Heart right ventricle (tissue), 16 donors: ENCODE data around the gene VSTM2B. TPM values are rescaled to one million over a fixed set of nuclear protein-coding genes. Genes with fewer than 3 reads are reported as not detected.

Source experiments
- ATAC-seq, 8 donors: fragments of 200-7000 bp; cut with Tn5 transposase; one replicate each; pipeline ENCODE4 v1.9.1; 2020; ENCODE audit warnings: mild to moderate bottlenecking in 8 of 8, moderate library complexity in 8 of 8, moderate number of reproducible peaks in 1 of 8
- DNase-seq, 2 donors: peaks; one replicate each; pipeline ENCODE4 v3.0.0-alpha.2; 2020
- H3K27ac ChIP-seq, 10 donors: fragments of 200-600 bp; sonication (generic) in 2 of 10; one replicate each; pipeline versions ENCODE4 v1.5.0 to v1.8.0; 2020 to 2022; ENCODE audit warnings: mild to moderate bottlenecking in 3 of 10
- H3K27me3 ChIP-seq, 7 donors: fragments of 200-600 bp; one replicate each; pipeline ENCODE4 v1.8.0; 2021 to 2022; ENCODE audit warnings: mild to moderate bottlenecking in 2 of 7
- H3K36me3 ChIP-seq, 9 donors: fragments of 200-600 bp; sonication (generic) in 1 of 9; one replicate each; pipeline versions ENCODE4 v1.5.0 to v1.8.0; 2020 to 2022; ENCODE audit warnings: mild to moderate bottlenecking in 2 of 9
- H3K4me1 ChIP-seq, 9 donors: fragments of 200-600 bp; sonication (generic) in 1 of 9; one replicate each; pipeline versions ENCODE4 v1.5.0 to v1.8.0; 2020 to 2022; ENCODE audit warnings: mild to moderate bottlenecking in 4 of 9
- H3K4me3 ChIP-seq, 10 donors: fragments of 200-600 bp; sonication (generic) in 2 of 10; one replicate each; pipeline versions ENCODE4 v1.5.0 to v1.8.0; 2020 to 2022; ENCODE audit warnings: mild to moderate bottlenecking in 7 of 10, moderate library complexity in 2 of 10
- H3K9me3 ChIP-seq, 11 donors: fragments of 200-600 bp in 10 of 11; sonication (generic) in 2 of 11; one replicate each; pipeline versions ENCODE4 v1.5.0 to v1.8.0; 2013 to 2022; ENCODE audit warnings: mild to moderate bottlenecking in 2 of 11, control low read depth in 1 of 11, moderate library complexity in 1 of 11
- CTCF ChIP-seq, 9 donors: fragments of 200-600 bp; sonication (generic) in 2 of 9; IDR thresholded peaks; one replicate each; pipeline versions ENCODE4 v1.5.0 to v1.8.0; 2021 to 2022; ENCODE audit warnings: antibody characterized with exemption in 9 of 9, mild to moderate bottlenecking in 5 of 9, moderate library complexity in 1 of 9
- WGBS, 2 donors: extraction: QIAGEN DNeasy Blood & Tissue Kit; methylation state at CpG; one replicate each; pipeline ENCODE4 v1.1.7; 2013; ENCODE audit warnings: inconsistent platforms in 1 of 2; 5-methylcytosine and 5-hydroxymethylcytosine counted together
- intact Hi-C, 10 donors: fragments of 100-400 bp; cut with DNase I; formaldehyde crosslinking; loops; one replicate each; pipeline versions ENCODE4 v1.11.1 to v1.14.2; 2022
- polyA plus RNA-seq, 2 donors: library from polyadenylated mRNA; stranded (reverse); fragments of 200-250 nt; gene quantifications; one replicate each; pipeline ENCODE4 v1.2.3, GENCODE V29; 2013
- total RNA-seq, 10 donors: library from RNA; stranded (reverse); fragmentation: NEBNext Ultra II Directional in 3 of 10; extraction: Animal tissue kit (Norgen Biotek cat#: 25700) in 3 of 10; gene quantifications; one replicate each; pipeline versions ENCODE4 v1.2.1 to v1.2.4, GENCODE V29; 2021 to 2023
- donor health status: Arrhythmogenic right ventricular cardiomyopathy.
- donor health status: ischemic (EF 13 %, LVEDD 7.1; RV severe dilation, severe dysfunction).
- donor health status: healthy with polysubstance abuse.
- donor health status: DM: no; HTN: yes; CAD: no.
- donor health status: DM: no; HTN: no; CAD: no.
- donor health status: ischemic (EF 25% LVEDD 6.9; RV normal size, moderate dysfunction).
- donor health status: ischemic (EF 25% LVEDD 5.7; RV mildly dilated, moderate dysfunction).
- donor health status: healthy.
- donor health status: DM: yes; HTN: yes; CAD: no.
- donor health status: Ischemic cardiomyopathy.
- donor health status: ischemic (EF 35%, LVEDD 5.7; RV mildly dilated, moderate dysfunction).
- donor health status: nonischemic (EF 11% LVEDD 7.7; RV severe dilation, severe dysfunction).
- donor health status: DM: yes; HTN: yes; CAD: no.
- donor health status: PGD.
- donor health status: ischemic (EF 29% LVEDD 5.4; RV normal size, mild dysfunction).
- donor health status: nonischemic (EF 23%, LVEDD 6.1; RV moderate dilation, normal function).

VSTM2B gene
- total and polyA plus RNA-seq, 12 donors = not detected

GRCh38 chr19:29521291-29522075, 4.3 kb upstream of the VSTM2B start:
- WGBS, 2 donors = 62 to 72% methylated on average over 9 of the region's 9 CpGs

GRCh38 chr19:29523568-29523967, 2.2 kb upstream of the VSTM2B start:
- WGBS, 2 donors = 82 to 85% methylated on average over 2 of the region's 2 CpGs
- Histone ChIP-seq H3K4me1 (peaks cover 6 to 39% (median 33%) of the 10 kb centered on the region in 9 donors), H3K27ac (no peak overlapping the region), H3K27me3 (peaks cover 35 to 100% (median 79%) of the 10 kb centered on the region in 7 donors), H3K9me3 (no peaks in the 10 kb centered on the region), H3K4me3 (no peak overlapping the region), H3K36me3 (no peaks in the 10 kb centered on the region)
- ATAC-seq (no peak), DNase-seq (no peak)
- TF ChIP-seq CTCF (IDR thresholded peaks at IDR 0.05) = no peak
- intact Hi-C loops = loop anchor here in 2 of 10 donors (10.0 kb wide), 2 partner anchors 239 to 789 kb away; no protein-coding TSS in a partner anchor

More at GRCh38 chr19:29521291-29522075, 4.3 kb upstream of the VSTM2B start:
- Histone ChIP-seq H3K36me3 (no peaks in the 10 kb centered on the region), H3K9me3 (no peaks in the 10 kb centered on the region), H3K27ac (no peak overlapping the region), H3K4me3 (no peak overlapping the region), H3K27me3 (peaks cover 15 to 90% (median 60%) of the 10 kb centered on the region in 7 donors), H3K4me1 (peaks cover 0 to 18% (median 13%) of the 10 kb centered on the region in 9 donors)
- DNase-seq (no peak), ATAC-seq (no peak)
- no peak for TF ChIP-seq CTCF (IDR thresholded peaks at IDR 0.05)
- intact Hi-C loops = loop anchor here in 2 of 10 donors (10.0 kb wide), 2 partner anchors 237 to 787 kb away; no protein-coding TSS in a partner anchor

GRCh38 chr19:29524201-29524911, 1.4 kb upstream of the VSTM2B start:
- WGBS, 2 donors = 2 to 3% methylated on average over 14 of the region's 14 CpGs
- intact Hi-C loops = loop anchor here in 2 of 10 donors (10.0 kb wide), 2 partner anchors 240 to 790 kb away; no protein-coding TSS in a partner anchor
- ATAC-seq (no peak), DNase-seq (no peak)
- H3K27me3 ChIP-seq = peaks cover 42 to 100% (median 85%) of the 10 kb centered on the region in 7 donors
- H3K4me1 ChIP-seq = peaks cover 6 to 46% (median 40%) of the 10 kb centered on the region in 9 donors
- H3K4me3 ChIP-seq = peak overlapping the region in 1 of 10 donors; percentile 8
- TF ChIP-seq CTCF (IDR thresholded peaks at IDR 0.05) = no peak
- H3K9me3 ChIP-seq = no peaks in the 10 kb centered on the region
- H3K27ac ChIP-seq = no peak overlapping the region
- H3K36me3 ChIP-seq = no peaks in the 10 kb centered on the region
